HL-60 (cell line): ENCODE data around the gene GINS2.

Experiments used
- DNase-seq, 2 experiments: peaks; one replicate each; pipeline ENCODE4 v3.0.0-alpha.2; 2010 to 2020; ENCODE audit warnings: low read depth in 1 of 2, low spot score in 1 of 2
- H3K27ac ChIP-seq: fragments of 250-450 bp; sonication (Bioruptor Pico); replicated peaks from 2 replicates; pipeline ENCODE4 v1.5.1; 2020; ENCODE audit warnings: mild to moderate bottlenecking, moderate library complexity
- H3K27me3 ChIP-seq: fragments of 250-450 bp; sonication (Bioruptor Pico); 2 replicates; pipeline ENCODE4 v1.5.1; 2021; ENCODE audit warnings: mild to moderate bottlenecking, moderate library complexity; ENCODE audit not compliant: insufficient read depth, poor library complexity, severe bottlenecking
- H3K4me3 ChIP-seq: replicated peaks from 2 replicates; pipeline ENCODE4 v1.5.1; 2011; ENCODE audit warnings: mild to moderate bottlenecking, control low read depth, low read length; ENCODE audit not compliant: insufficient read depth
- CTCF ChIP-seq: IDR thresholded peaks from one replicate; pipeline ENCODE4 v1.5.1; 2011; ENCODE audit warnings: low read length, control low read depth, inconsistent platforms; ENCODE audit not compliant: insufficient read depth
- GABPA ChIP-seq: IDR thresholded peaks from 2 replicates; pipeline ENCODE4 v1.6.1; 2012; ENCODE audit warnings: low read depth
- POLR2AphosphoS5 ChIP-seq: IDR thresholded peaks from 2 replicates; pipeline ENCODE4 v1.6.1; 2012; ENCODE audit warnings: low read depth
- REST ChIP-seq: IDR thresholded peaks from 2 replicates; pipeline ENCODE4 v1.6.1; 2012; ENCODE audit warnings: low read depth; ENCODE audit not compliant: insufficient replicate concordance
- SPI1 ChIP-seq: IDR thresholded peaks from 2 replicates; pipeline ENCODE4 v1.6.1; 2012; ENCODE audit warnings: low read depth, mild to moderate bottlenecking, borderline replicate concordance

The GINS2 gene

DNA sequence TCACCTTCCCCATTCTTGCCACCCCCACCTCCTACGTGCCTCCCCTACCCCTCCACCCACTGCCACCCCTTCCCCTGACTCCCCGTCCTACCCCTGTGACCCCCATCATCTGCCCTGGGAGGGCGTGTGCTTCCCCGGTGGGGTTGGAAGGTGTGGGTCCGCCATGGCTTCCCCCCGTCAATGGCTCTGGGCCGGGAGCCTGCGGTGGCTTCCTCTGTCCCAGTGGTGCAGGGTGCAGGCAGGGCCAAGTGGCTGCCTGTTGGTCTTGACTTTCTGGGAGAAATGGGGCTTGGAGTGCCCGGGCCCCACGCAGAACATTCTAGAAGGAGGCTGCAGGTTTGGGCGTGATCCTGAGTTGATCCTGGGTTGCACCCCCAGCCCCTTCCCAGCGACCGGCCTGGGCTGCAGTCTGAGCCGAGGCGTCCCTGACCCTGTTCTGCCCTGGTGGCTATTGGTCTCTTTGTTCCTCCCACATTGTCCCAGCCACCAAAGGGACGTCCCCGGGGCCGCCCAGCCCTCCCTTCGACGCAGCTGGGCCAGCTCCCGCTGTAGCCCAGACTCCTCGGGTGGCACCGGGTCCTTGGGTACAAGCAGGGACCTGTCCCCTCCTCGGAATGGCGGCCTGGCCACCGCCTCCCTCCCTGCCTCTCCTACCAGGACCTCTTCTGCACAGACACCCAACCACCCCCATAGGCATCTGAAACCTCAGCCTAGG lies 49.9 kb downstream of the GINS2 start:
- Histone ChIP-seq H3K4me3 (no peak overlapping the region), H3K27me3 (no peaks in the 10 kb centered on the region), H3K27ac (no peak overlapping the region)
- no peak for TF ChIP-seq CTCF
- no peak for TF ChIP-seq REST
- TF ChIP-seq SPI1 = no peak
- no peak for TF ChIP-seq GABPA
- no peak for TF ChIP-seq POLR2AphosphoS5
- DNase-seq = no peak

DNA sequence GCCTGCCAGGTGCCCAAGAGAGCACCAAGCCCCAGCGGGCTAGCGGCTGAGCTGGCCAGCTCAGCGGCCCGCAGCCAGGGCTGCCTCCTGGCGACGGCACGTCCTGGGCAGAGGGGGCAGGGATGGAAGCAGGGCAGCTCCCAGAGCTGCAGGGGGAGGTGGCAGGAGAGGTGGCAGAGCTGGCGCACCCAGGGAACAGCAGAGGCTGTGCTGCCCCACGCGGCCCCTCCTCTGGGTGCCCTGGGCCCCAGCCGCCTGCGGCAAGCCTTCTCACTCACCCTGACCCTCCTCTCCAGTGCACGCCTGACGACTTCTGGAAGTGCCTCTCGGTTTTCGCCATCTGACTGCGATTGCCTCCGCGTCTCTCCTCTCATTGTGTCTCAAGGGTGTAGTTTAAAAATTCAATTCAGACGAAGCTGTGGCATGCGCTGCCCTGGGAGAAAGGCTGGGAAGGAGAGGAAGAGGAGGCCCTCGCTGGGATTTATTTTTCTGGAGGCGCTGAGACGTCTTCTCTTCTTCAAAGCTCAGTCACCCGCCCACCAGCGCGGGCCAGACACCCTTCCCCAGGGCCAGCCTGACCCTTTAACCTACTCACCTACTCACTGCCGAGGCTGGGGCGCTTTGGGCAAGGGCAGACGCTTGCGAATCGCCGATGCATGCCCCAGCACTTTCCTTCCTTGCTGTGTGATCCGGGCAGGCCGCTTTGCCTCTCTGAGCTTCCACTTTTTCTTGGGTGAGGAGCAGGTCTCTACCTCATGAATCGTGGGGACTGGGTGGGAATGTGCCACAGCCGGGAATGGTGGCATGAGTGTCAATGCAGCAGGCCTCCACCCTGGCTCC lies 50.7 kb downstream of the GINS2 start:
- H3K27ac ChIP-seq = no peak overlapping the region

More for the DNA sequence above, 50.7 kb downstream of the GINS2 start:
- Histone ChIP-seq H3K27me3 (no peaks in the 10 kb centered on the region), H3K4me3 (no peak overlapping the region)
- no peak for DNase-seq
- TF ChIP-seq REST (no peak), CTCF (no peak), SPI1 (no peak), GABPA (no peak), POLR2AphosphoS5 (no peak)
